ENCODE data around the gene HBS1L. TPM values are rescaled to one million over a fixed set of nuclear protein-coding genes. Genes with fewer than 3 reads are reported as not detected.

HBS1L gene
- total and polyA plus RNA-seq, 2 of the 4 experiments (the other 2 are of a cell fraction) = 45.1 to 120 TPM

DNA sequence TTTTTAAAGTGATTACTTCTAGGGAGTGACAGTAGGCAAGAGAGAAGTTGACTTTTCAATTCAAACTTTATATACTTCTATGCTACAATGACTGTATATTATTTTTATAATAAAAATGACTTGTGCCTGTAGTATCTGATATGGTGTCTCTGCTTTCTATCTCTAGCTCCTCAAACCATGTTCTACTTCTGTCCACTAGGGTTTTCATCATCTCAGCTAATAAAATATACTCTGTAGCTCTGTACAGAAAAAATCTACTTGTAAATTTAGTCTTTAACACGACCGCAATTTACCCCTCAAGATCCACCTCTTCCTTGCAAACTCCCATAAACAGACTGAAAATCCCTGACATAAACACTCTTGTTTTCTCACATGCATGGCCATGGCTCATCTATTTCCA, 42.3 kb downstream of the HBS1L start:
- Histone ChIP-seq H3K27me3 (ENCODE audit: control insufficient read depth, insufficient read depth, low read length) (no peaks in the 10 kb centered on the region), H3K9me3 (ENCODE audit: control insufficient read depth, insufficient read depth, low read length) (no peaks in the 10 kb centered on the region), H3K4me3 (ENCODE audit: insufficient read depth, low read depth, low read length) (no peak overlapping the region), H3K56ac (ENCODE audit: extremely low read depth, insufficient read depth, low read length) (no peak overlapping the region), H3K9ac (ENCODE audit: low read depth, low read length) (no peak overlapping the region), H3K79me1 (ENCODE audit: low read depth in 1 of 2, low read length in 2 of 2) (peaks cover 7 to 31% of the 10 kb centered on the region in 2 experiments), H3K4me1 (ENCODE audit: control insufficient read depth, insufficient read depth, low read length) (peaks cover 9% of the 10 kb centered on the region; the same call in 1 of the 2 replicates), H3K36me3 (ENCODE audit: control insufficient read depth, insufficient read depth, low read length) (0 out of 2 replicates have a peak, but pooled peaks cover 1% of the 10 kb centered on the region), H4K91ac (ENCODE audit: insufficient read depth, low read depth, low read length) (no peak overlapping the region), H3K9me1 (ENCODE audit: insufficient read depth, low read length) (peaks cover 5% of the 10 kb centered on the region; the same call in 1 of the 2 replicates), H3K4ac (ENCODE audit: low read depth, low read length) (no peak overlapping the region), H3K4me2 (ENCODE audit: low read depth, low read length) (no peak overlapping the region), H3K23ac (ENCODE audit: low read depth, low read length) (no peak overlapping the region), H3K27ac (ENCODE audit: insufficient read depth, low read length) (no peak overlapping the region), H3K18ac (ENCODE audit: low read depth, low read length) (no peak overlapping the region; the same call in 1 of the 2 replicates), H4K5ac (ENCODE audit: low read depth, low read length) (no peak overlapping the region), H2BK15ac (ENCODE audit: low read depth, low read length) (no peak overlapping the region), H2AFZ (replicated peaks; ENCODE audit: low read length, poor library complexity) (no peak overlapping the region), H4K8ac (ENCODE audit: low read depth in 2 of 2, low read length in 2 of 2) (no peak overlapping the region), H2AK5ac (ENCODE audit: low read depth, low read length) (no peak overlapping the region), H3K14ac (replicated peaks; ENCODE audit: low read depth, low read length) (no peak overlapping the region), H2BK5ac (ENCODE audit: low read depth, low read length, poor library complexity, severe bottlenecking) (peak overlapping the region; percentile 82), H4K20me1 (ENCODE audit: insufficient read depth, low read length) (no peaks in the 10 kb centered on the region; the same call in 1 of the 2 replicates), H2BK20ac (ENCODE audit: low read depth, low read length) (no peak overlapping the region), H2AK9ac (replicated peaks; ENCODE audit: low read depth, low read length, poor library complexity) (no peak overlapping the region), H2BK120ac (ENCODE audit: low read depth, low read length) (no peak overlapping the region)
- CTCF ChIA-PET = no interaction called here
- no TSS peak for BruUV-seq (replicated peaks)
- no CpG with 5 or more reads among the region's 2 CpGs for WGBS, 2 experiments (ENCODE audit: extremely low coverage in 2 of 2, insufficient read length in 1 of 2)
- no peak for DNase-seq
- POLR2A ChIA-PET (ENCODE audit: unreplicated experiment) = no interaction called here
- ATAC-seq (ENCODE audit: low read depth) = no peak; the same call in 1 of the 2 replicates
- dilution Hi-C loops (cut with HindIII; ENCODE audit: low sequenced_read_pairs, unreplicated experiment) = no loop called here
- TF ChIP-seq RAD21 (IDR thresholded peaks at IDR 0.05; ENCODE audit: low read length) (no peak), MXI1 (IDR thresholded peaks at IDR 0.05; ENCODE audit: borderline replicate concordance, low read depth, low read length) (no peak), SMC3 (IDR thresholded peaks at IDR 0.05; ENCODE audit: low read depth, low read length) (no peak), MAFK (IDR thresholded peaks at IDR 0.05; ENCODE audit: low read depth, low read length) (no peak)
- intact Hi-C loops (cut with micrococcal nuclease) = no loop called here
- in situ Hi-C loops (cut with MboI; ENCODE audit: low sequenced_read_pairs) = no loop called here

Measured in IMR-90 (cell line).